HEK293 (cell line): ENCODE measurements around the gene RDX.

Experiments
- KLF9 ChIP-seq: fragments of 450-650 bp; formaldehyde crosslinking; IDR thresholded peaks from 2 replicates; pipeline ENCODE4 v1.5.1; 2016; ENCODE audit warnings: missing biosample characterization, missing genetic modification characterization, low read depth
- SETDB1 ChIP-seq: IDR thresholded peaks from one replicate; pipeline ENCODE4 v1.6.1; 2017; ENCODE audit warnings: mild to moderate bottlenecking, low read length, moderate library complexity, mixed read lengths; ENCODE audit not compliant: insufficient read length
- ZBTB21 ChIP-seq: fragments of 450-650 bp; formaldehyde crosslinking; IDR thresholded peaks from 2 replicates; pipeline ENCODE4 v1.5.1; 2017; ENCODE audit warnings: missing biosample characterization, missing genetic modification characterization
- ZNF157 ChIP-seq: fragments of 450-650 bp; formaldehyde crosslinking; IDR thresholded peaks from 2 replicates; pipeline ENCODE4 v1.5.1; 2016; ENCODE audit warnings: missing biosample characterization, missing genetic modification characterization
- ZNF19 ChIP-seq: fragments of 450-650 bp; formaldehyde crosslinking; IDR thresholded peaks from 2 replicates; pipeline ENCODE4; 2016; ENCODE audit warnings: missing biosample characterization, missing genetic modification characterization, low read depth
- ZNF335 ChIP-seq: fragments of 450-650 bp; formaldehyde crosslinking; conservative IDR thresholded peaks from 2 replicates; pipeline ENCODE4 v1.5.1; 2016; ENCODE audit warnings: missing biosample characterization, missing genetic modification characterization
- ZNF404 ChIP-seq: fragments of 450-650 bp; formaldehyde crosslinking; IDR thresholded peaks from 2 replicates; pipeline ENCODE4 v1.5.1; 2017; ENCODE audit warnings: missing biosample characterization, missing genetic modification characterization
- ZNF747 ChIP-seq: fragments of 450-650 bp; formaldehyde crosslinking; IDR thresholded peaks from 2 replicates; pipeline ENCODE4 v1.5.1; 2016; ENCODE audit warnings: missing biosample characterization, missing genetic modification characterization
- ZSCAN16 ChIP-seq: fragments of 450-650 bp; formaldehyde crosslinking; IDR thresholded peaks from 2 replicates; pipeline ENCODE4 v1.5.1; 2016; ENCODE audit warnings: missing biosample characterization, missing genetic modification characterization
- TF ChIP-seq, protein P1 (sequence below): fragments of 450-650 bp; formaldehyde crosslinking; IDR thresholded peaks from 2 replicates; pipeline ENCODE4 v1.5.1; 2016; ENCODE audit warnings: missing biosample characterization, missing genetic modification characterization
- TF ChIP-seq, protein P2 (sequence below): fragments of 450-650 bp; formaldehyde crosslinking; IDR thresholded peaks from 2 replicates; pipeline ENCODE4 v1.5.1; 2017; ENCODE audit warnings: missing biosample characterization, missing genetic modification characterization
- TF ChIP-seq, protein P3 (sequence below): fragments of 450-650 bp; formaldehyde crosslinking; IDR thresholded peaks from 2 replicates; pipeline ENCODE4 v1.5.1; 2016; ENCODE audit warnings: missing biosample characterization, missing genetic modification characterization

DNA sequence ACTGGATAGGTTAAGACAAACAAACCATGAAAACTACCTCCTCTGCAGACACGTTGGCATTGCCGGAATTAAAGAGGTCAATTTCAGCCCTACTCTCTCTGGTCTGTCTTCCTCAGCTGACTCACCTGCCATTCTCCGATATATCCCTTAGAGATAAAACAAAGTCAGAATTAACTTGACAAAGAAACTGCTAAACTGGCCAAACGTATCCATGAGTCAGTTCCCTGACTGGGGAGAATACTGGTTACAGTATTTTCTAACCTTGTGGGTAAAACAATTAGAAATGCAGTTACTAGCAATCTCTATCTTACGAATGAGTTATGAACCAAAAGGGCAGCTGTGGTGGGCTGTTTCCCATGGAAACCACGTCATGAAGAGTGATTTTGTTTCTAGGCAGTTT, 96.2 kb downstream of the RDX start:
- TF ChIP-seq, protein P1, sequence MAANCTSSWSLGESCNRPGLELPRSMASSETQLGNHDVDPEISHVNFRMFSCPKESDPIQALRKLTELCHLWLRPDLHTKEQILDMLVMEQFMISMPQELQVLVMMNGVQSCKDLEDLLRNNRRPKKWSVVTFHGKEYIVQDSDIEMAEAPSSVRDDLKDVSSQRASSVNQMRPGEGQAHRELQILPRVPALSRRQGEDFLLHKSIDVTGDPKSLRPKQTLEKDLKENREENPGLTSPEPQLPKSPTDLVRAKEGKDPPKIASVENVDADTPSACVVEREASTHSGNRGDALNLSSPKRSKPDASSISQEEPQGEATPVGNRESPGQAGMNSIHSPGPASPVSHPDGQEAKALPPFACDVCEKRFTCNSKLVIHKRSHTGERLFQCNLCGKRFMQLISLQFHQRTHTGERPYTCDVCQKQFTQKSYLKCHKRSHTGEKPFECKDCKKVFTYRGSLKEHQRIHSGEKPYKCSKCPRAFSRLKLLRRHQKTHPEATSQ = no peak
- TF ChIP-seq ZNF19 (tag by site-specific recombination) = no peak
- no peak for TF ChIP-seq ZNF157 (tag by site-specific recombination)
- no peak for TF ChIP-seq ZNF335 (tag by site-specific recombination)
- TF ChIP-seq, protein P2, sequence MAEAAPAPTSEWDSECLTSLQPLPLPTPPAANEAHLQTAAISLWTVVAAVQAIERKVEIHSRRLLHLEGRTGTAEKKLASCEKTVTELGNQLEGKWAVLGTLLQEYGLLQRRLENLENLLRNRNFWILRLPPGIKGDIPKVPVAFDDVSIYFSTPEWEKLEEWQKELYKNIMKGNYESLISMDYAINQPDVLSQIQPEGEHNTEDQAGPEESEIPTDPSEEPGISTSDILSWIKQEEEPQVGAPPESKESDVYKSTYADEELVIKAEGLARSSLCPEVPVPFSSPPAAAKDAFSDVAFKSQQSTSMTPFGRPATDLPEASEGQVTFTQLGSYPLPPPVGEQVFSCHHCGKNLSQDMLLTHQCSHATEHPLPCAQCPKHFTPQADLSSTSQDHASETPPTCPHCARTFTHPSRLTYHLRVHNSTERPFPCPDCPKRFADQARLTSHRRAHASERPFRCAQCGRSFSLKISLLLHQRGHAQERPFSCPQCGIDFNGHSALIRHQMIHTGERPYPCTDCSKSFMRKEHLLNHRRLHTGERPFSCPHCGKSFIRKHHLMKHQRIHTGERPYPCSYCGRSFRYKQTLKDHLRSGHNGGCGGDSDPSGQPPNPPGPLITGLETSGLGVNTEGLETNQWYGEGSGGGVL = no peak
- TF ChIP-seq, protein P3, sequence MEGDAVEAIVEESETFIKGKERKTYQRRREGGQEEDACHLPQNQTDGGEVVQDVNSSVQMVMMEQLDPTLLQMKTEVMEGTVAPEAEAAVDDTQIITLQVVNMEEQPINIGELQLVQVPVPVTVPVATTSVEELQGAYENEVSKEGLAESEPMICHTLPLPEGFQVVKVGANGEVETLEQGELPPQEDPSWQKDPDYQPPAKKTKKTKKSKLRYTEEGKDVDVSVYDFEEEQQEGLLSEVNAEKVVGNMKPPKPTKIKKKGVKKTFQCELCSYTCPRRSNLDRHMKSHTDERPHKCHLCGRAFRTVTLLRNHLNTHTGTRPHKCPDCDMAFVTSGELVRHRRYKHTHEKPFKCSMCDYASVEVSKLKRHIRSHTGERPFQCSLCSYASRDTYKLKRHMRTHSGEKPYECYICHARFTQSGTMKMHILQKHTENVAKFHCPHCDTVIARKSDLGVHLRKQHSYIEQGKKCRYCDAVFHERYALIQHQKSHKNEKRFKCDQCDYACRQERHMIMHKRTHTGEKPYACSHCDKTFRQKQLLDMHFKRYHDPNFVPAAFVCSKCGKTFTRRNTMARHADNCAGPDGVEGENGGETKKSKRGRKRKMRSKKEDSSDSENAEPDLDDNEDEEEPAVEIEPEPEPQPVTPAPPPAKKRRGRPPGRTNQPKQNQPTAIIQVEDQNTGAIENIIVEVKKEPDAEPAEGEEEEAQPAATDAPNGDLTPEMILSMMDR (tag by site-specific recombination) = no peak
- no peak for TF ChIP-seq SETDB1
- TF ChIP-seq ZBTB21 (tag by site-specific recombination) = no peak
- TF ChIP-seq ZNF747 (tag by site-specific recombination) = no peak
- no peak for TF ChIP-seq ZNF404 (tag by site-specific recombination)
- no peak for TF ChIP-seq KLF9 (tag by site-specific recombination)
- TF ChIP-seq ZSCAN16 = no peak
